ENCODE results near the gene FAM83F. TPM values are rescaled to one million over a fixed set of nuclear protein-coding genes. Genes with fewer than 3 reads are reported as not detected.

Gene FAM83F
- total RNA-seq, 6 experiments from 2014 or later, result not detected

GRCh38 chr22:40050258-40050657 lies 55.5 kb downstream of the FAM83F start:
- Mint-ChIP-seq H3K4me1 (ENCODE audit: low read depth) (peaks cover 15% of the 10 kb centered on the region; the same call in 1 of the 2 replicates), H3K27ac (no peak overlapping the region), H3K27me3 (ENCODE audit: insufficient read depth) (peaks cover 11% of the 10 kb centered on the region), H3K36me3 (ENCODE audit: low read depth) (no peaks in the 10 kb centered on the region), H3K4me3 (no peak overlapping the region), H3K9me3 (no peaks in the 10 kb centered on the region)
- DNase-seq, result no peak
- TF ChIP-seq CTCF (IDR thresholded peaks at IDR 0.05), result no peak

GRCh38 chr22:40051322-40051721 lies 56.6 kb downstream of the FAM83F start:
- DNase-seq, result no peak
- peaks cover 11% of the 10 kb centered on the region for H3K27me3 Mint-ChIP-seq (ENCODE audit: insufficient read depth)
- no peak overlapping the region for H3K4me3 Mint-ChIP-seq
- peaks cover 11% of the 10 kb centered on the region; the same call in 1 of the 2 replicates for H3K4me1 Mint-ChIP-seq (ENCODE audit: low read depth)
- H3K9me3 Mint-ChIP-seq, result no peaks in the 10 kb centered on the region
- H3K36me3 Mint-ChIP-seq (ENCODE audit: low read depth), result no peaks in the 10 kb centered on the region
- TF ChIP-seq CTCF (IDR thresholded peaks at IDR 0.05), result no peak
- H3K27ac Mint-ChIP-seq, result no peak overlapping the region

- Mint-ChIP-seq H3K36me3 (ENCODE audit: low read depth) (no peaks in the 10 kb centered on the region), H3K27me3 (ENCODE audit: insufficient read depth) (peaks cover 11% of the 10 kb centered on the region), H3K4me3 (no peak overlapping the region), H3K9me3 (no peaks in the 10 kb centered on the region), H3K27ac (no peak overlapping the region), H3K4me1 (ENCODE audit: low read depth) (peaks cover 19% of the 10 kb centered on the region)
- no peak for DNase-seq
- no peak for TF ChIP-seq CTCF (IDR thresholded peaks at IDR 0.05)
These were observed 58.7 kb downstream of the FAM83F start for GRCh38 chr22:40053460-40053859.

GRCh38 chr22:40054486-40054885 lies 59.7 kb downstream of the FAM83F start:
- H3K36me3 Mint-ChIP-seq (ENCODE audit: low read depth), result no peaks in the 10 kb centered on the region
- no peak for DNase-seq
- no peaks in the 10 kb centered on the region for H3K9me3 Mint-ChIP-seq
- peaks cover 9% of the 10 kb centered on the region for H3K27me3 Mint-ChIP-seq (ENCODE audit: insufficient read depth)
- TF ChIP-seq CTCF (IDR thresholded peaks at IDR 0.05), result no peak
- no peak overlapping the region for H3K4me3 Mint-ChIP-seq
- H3K27ac Mint-ChIP-seq, result no peak overlapping the region
- H3K4me1 Mint-ChIP-seq (ENCODE audit: low read depth), result peaks cover 19% of the 10 kb centered on the region

GRCh38 chr22:40055143-40055883 lies 60.6 kb downstream of the FAM83F start:
- DNase-seq, result no peak
- no peak overlapping the region for H3K27ac Mint-ChIP-seq
- no peaks in the 10 kb centered on the region for H3K36me3 Mint-ChIP-seq (ENCODE audit: low read depth)
- no peak for TF ChIP-seq CTCF (IDR thresholded peaks at IDR 0.05)
- peaks cover 7% of the 10 kb centered on the region for H3K27me3 Mint-ChIP-seq (ENCODE audit: insufficient read depth)
- H3K4me1 Mint-ChIP-seq (ENCODE audit: low read depth), result peaks cover 19% of the 10 kb centered on the region
- H3K4me3 Mint-ChIP-seq, result no peak overlapping the region
- H3K9me3 Mint-ChIP-seq, result no peaks in the 10 kb centered on the region

Measured in HFFc6 (cell line).